Coronary artery (tissue), 2 donors: ENCODE data around the gene CADM3.
A peak's percentile ranks its signal among the peaks of the same experiment; 100 is the strongest.

ENCODE experiments used
- DNase-seq: peaks from one replicate; pipeline ENCODE4 v3.0.0-alpha.2; 2017; ENCODE audit warnings: low spot score
- H3K27ac ChIP-seq, 2 donors: fragments of 200-600 bp; sonication (generic); one replicate each; pipeline ENCODE4 v1.5.1; 2016 to 2019
- H3K4me3 ChIP-seq: fragments of 200-600 bp; sonication (generic); 2 replicates; pipeline ENCODE4 v1.5.1; 2016; ENCODE audit warnings: mild to moderate bottlenecking, moderate library complexity
- TF ChIP-seq, protein P1 (sequence below): fragments of 200-600 bp; sonication (generic); IDR thresholded peaks from one replicate; pipeline ENCODE4 v1.5.1; 2019; ENCODE audit warnings: antibody characterized with exemption

CADM3 gene

DNA sequence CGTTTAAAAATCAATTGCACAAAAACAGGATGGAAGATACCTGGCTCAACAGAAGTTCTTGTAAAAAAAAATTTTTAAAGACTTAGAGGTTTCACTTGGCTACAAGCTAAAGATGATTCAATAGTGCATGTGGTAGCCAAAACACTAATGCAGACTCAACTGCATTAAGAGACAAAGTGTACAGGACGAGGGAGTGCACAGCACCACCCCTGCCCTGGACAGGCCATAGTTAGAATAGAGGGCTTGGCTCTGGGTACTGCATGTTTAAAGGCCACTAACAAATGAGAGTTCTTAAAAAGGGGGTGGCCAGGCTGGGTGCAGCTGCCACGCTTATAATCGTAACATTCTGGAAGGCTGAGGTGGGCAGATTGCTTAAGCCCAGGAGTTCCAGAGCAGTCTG is 41.2 kb downstream of the CADM3 start:
- DNase-seq: no peak
- Histone ChIP-seq H3K4me3 (no peak overlapping the region), H3K27ac (no peak overlapping the region)
- TF ChIP-seq, protein P1, sequence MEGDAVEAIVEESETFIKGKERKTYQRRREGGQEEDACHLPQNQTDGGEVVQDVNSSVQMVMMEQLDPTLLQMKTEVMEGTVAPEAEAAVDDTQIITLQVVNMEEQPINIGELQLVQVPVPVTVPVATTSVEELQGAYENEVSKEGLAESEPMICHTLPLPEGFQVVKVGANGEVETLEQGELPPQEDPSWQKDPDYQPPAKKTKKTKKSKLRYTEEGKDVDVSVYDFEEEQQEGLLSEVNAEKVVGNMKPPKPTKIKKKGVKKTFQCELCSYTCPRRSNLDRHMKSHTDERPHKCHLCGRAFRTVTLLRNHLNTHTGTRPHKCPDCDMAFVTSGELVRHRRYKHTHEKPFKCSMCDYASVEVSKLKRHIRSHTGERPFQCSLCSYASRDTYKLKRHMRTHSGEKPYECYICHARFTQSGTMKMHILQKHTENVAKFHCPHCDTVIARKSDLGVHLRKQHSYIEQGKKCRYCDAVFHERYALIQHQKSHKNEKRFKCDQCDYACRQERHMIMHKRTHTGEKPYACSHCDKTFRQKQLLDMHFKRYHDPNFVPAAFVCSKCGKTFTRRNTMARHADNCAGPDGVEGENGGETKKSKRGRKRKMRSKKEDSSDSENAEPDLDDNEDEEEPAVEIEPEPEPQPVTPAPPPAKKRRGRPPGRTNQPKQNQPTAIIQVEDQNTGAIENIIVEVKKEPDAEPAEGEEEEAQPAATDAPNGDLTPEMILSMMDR: no peak

DNA sequence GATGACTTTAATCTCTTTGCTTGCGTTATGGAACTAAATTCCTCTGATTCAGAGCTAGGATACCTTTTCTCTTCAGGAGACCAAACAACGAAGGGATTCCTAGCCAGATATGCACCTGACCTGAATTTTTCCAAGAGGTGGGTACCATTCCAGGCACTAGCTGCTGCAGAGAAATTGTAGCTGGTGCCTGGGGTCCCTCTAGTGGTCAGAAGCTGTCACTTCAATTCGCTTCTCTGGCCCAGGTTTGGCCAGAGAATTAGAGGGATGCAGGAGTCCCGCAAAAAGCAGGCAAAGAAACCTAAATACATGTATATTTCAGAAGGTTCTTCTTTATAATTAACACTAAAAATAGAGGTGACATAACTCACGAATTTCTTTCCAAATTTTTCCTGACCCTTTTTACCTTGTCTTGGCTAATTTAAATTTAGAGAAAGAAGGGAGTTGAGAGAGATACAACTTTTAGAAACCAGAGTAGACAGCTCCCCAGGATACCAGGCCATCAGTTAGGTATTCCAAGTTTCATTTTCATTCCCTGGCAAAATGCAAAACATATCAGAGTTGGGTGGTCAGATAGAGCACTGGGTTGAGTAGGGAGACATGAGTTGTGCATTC is 42.8 kb downstream of the CADM3 start:
- TF ChIP-seq, protein P1: peak; percentile 76
- H3K4me3 ChIP-seq: no peak overlapping the region
- no peak for DNase-seq
- H3K27ac ChIP-seq: no peak overlapping the region

DNA sequence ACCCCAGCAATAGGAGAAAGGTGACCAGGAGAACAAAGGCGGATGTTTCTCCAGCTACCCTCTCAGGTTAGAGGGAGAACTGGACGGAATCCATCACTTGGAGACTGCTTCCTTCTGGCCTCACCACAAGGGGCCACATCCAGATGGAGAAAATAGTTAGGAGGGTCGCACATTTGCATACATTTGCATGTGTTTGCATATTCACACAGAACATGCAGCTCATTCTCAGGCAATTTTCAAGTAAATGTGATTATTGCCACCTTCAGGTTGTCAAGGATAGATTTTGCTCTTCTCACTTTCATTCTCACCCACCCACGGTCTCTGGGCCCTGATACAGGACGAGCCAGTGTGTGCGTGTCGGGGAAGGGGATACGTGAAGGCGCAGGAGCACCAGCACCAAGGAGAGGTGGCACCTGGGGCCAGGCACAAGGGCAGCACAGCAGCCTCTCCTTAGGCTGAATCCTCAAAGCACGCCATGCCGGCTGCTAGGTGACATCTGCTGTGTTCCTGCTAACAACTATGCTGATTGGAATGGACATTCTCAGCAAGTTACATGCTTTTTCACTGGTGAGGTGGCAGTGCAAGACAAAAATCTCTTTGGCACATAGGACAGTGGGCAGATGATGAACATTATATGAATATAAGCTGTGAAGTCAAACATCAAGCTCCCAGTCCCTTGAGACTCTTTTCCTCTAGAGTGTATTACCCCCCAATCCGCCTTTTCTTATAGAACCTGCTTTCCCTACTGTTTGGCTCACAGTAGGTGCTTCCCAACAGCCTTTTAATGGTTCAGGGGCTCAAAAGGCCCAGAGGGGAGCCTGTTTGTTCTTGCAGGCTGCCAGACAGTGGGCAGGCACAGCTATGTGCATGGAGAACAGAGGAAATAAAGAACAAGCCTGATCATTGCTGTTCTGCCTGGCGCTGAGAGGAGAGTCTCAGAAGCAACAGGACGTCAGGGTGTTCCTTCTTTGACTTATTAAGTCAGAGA is 47.5 kb downstream of the CADM3 start:
- no peak for DNase-seq
- no peak overlapping the region for H3K4me3 ChIP-seq
- H3K27ac ChIP-seq: no peak overlapping the region
- TF ChIP-seq, protein P1: no peak

DNA sequence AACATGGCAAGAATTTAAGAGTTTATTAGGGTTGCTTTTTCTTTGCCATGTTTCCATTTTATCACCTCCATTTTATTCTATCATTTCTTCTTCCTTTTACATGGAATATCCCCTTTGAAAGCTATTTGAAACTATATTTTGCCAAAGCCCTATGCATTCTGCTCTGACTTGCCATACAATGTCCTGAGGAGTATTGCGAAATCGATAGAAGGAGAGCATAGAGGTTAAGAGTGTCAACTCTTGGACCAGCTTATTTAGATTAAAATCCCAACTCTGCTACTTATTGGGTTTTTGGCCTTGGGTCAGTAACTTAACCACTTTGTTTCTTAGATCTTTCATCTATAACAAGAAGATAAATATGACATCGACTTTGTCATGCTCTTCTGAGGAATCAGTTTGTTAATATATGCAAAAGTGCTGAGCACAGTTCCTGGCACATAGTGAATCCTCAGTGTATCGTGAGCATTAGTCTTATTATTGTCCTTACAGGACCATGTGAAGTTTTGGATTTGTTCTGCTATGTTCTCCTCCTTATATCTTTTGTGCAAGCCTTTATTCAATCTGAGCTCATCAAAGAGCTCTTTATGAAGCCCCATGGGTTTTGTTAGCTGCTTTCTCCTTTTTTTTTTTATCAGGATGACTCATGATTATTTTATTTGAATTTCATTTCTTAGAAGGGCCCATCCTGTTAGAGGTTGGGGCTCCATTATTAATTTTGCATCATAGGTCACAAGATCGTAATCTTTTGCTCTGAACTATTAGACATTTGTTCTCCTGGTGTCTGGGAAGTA is 50.9 kb downstream of the CADM3 start:
- no peak overlapping the region for H3K4me3 ChIP-seq
- TF ChIP-seq, protein P1: no peak
- H3K27ac ChIP-seq: no peak overlapping the region
- no peak for DNase-seq

DNA sequence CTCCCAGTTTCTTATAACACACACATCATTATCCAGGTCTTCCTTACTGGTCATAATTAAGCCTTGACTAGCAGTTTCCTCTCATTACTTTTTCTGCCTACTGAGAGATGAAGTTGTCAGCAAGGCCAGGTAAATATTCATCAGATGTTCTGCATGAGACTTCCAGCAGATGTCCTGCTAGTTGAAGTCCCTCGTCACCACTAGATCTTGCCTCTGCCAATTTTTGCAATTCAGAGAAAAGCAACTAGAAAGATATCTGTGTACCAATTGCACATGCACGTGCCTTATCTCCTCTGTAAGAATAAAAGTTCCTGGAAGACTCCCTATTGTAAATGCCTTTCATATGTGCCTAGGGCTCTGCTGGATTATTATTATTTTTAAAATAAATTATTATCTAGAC is 51.6 kb downstream of the CADM3 start:
- TF ChIP-seq, protein P1: no peak
- H3K4me3 ChIP-seq: no peak overlapping the region
- no peak for DNase-seq

DNA sequence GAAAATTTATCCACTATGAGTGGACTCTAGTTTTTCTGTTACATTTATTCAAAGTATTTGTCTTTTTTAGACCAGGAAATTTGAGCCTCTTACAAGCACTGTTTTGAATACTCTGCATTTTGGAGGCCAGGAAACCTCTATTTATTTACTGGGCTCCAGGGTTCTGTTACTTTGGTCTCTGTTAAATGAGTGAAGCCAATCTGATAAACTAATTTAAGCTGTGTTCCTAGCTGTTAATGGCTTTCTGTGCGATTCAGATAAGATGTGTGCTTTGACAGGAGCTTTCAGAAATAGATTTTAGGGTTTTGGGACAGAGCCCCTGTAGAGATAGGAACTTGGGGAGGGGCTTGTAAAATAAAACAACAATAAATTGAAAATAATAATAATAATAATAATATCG is 57.1 kb downstream of the CADM3 start:
- H3K27ac ChIP-seq: no peak overlapping the region
- H3K4me3 ChIP-seq: no peak overlapping the region

More for the DNA sequence above, 51.6 kb downstream of the CADM3 start:
- H3K27ac ChIP-seq: no peak overlapping the region

More for the DNA sequence above, 57.1 kb downstream of the CADM3 start:
- TF ChIP-seq, protein P1: no peak
- DNase-seq: no peak
